GM21360 (cell line): ENCODE measurements around the gene EPS8.

Experiments used
- ATAC-seq: cut with Tn5 transposase; IDR thresholded peaks from one replicate; pipeline ENCODE4 v1.9.1; 2021; ENCODE audit warnings: mild to moderate bottlenecking, moderate library complexity; ENCODE audit not compliant: unreplicated experiment

EPS8 gene

GRCh38 chr12:15613981-15614380 is 175.2 kb downstream of the EPS8 start:
- ATAC-seq = no peak

- ATAC-seq = no peak
Observed at GRCh38 chr12:15608941-15609340, 180.2 kb downstream of the EPS8 start.

GRCh38 chr12:15608406-15608805 is 180.8 kb downstream of the EPS8 start:
- no peak for ATAC-seq

- ATAC-seq = no peak
Observed at GRCh38 chr12:15605881-15606590, 183.2 kb downstream of the EPS8 start.

GRCh38 chr12:15603474-15604085 is 185.6 kb downstream of the EPS8 start:
- ATAC-seq = no peak

- no peak for ATAC-seq
Observed at GRCh38 chr12:15602051-15602672, 187.0 kb downstream of the EPS8 start.

- no peak for ATAC-seq
Observed at GRCh38 chr12:15601210-15601800, 187.9 kb downstream of the EPS8 start.

GRCh38 chr12:15600223-15600935 is 188.8 kb downstream of the EPS8 start:
- no peak for ATAC-seq

- ATAC-seq = no peak
Observed at GRCh38 chr12:15599266-15600037, 189.7 kb downstream of the EPS8 start.

- ATAC-seq = no peak
Observed at GRCh38 chr12:15597125-15597830, 191.9 kb downstream of the EPS8 start.

- ATAC-seq = no peak
Observed at GRCh38 chr12:15596174-15596573, 193.0 kb downstream of the EPS8 start.

- no peak for ATAC-seq
Observed at GRCh38 chr12:15592934-15593333, 196.3 kb downstream of the EPS8 start.

GRCh38 chr12:15591811-15592210 is 197.4 kb downstream of the EPS8 start:
- no peak for ATAC-seq

GRCh38 chr12:15590180-15590826 is 198.9 kb downstream of the EPS8 start:
- ATAC-seq = peak; percentile 98

- no peak for ATAC-seq
Observed at GRCh38 chr12:15589328-15590032, 199.7 kb downstream of the EPS8 start.

- no peak for ATAC-seq
Observed at GRCh38 chr12:15584366-15585041, 204.7 kb downstream of the EPS8 start.

GRCh38 chr12:15583804-15584203 is 205.4 kb downstream of the EPS8 start:
- no peak for ATAC-seq

GRCh38 chr12:15581006-15581405 is 208.2 kb downstream of the EPS8 start:
- ATAC-seq = no peak
